Neural crest cell (in vitro differentiated cells): ENCODE measurements around the gene CRB2. TPM values are rescaled to one million over a fixed set of nuclear protein-coding genes. Genes with fewer than 3 reads are reported as not detected.

ENCODE experiments used
- DNase-seq: peaks from one replicate; pipeline ENCODE4 v3.0.0; 2021; ENCODE audit warnings: low read depth, mixed read lengths, low spot score
- H3K27ac Mint-ChIP-seq: one replicate; pipeline ENCODE4 v1.8.0; 2021; ENCODE audit warnings: mild to moderate bottlenecking, mixed read lengths; ENCODE audit not compliant: unreplicated experiment
- H3K27me3 Mint-ChIP-seq: 2 replicates; pipeline ENCODE4 v1.8.0; 2021; ENCODE audit warnings: low read depth, mild to moderate bottlenecking, mixed read lengths
- H3K36me3 Mint-ChIP-seq: 2 replicates; pipeline ENCODE4 v1.8.0; 2021; ENCODE audit warnings: low read depth, mild to moderate bottlenecking, mixed read lengths
- H3K4me1 Mint-ChIP-seq: 2 replicates; pipeline ENCODE4 v1.8.0; 2021; ENCODE audit warnings: mixed read lengths
- H3K4me3 Mint-ChIP-seq: one replicate; pipeline ENCODE4 v1.8.0; 2021; ENCODE audit warnings: mild to moderate bottlenecking, mixed read lengths
- H3K9me3 Mint-ChIP-seq: 2 replicates; pipeline ENCODE4 v1.8.0; 2021; ENCODE audit warnings: mixed read lengths
- CTCF ChIP-seq: fragments of 200-600 bp; sonication (generic); conservative IDR thresholded peaks from 2 replicates; pipeline ENCODE4 v1.5.0; 2021; ENCODE audit warnings: antibody characterized with exemption, mild to moderate bottlenecking
- total RNA-seq: library from RNA; stranded (reverse); gene quantifications from 2 replicates; pipeline ENCODE4 v1.2.1, GENCODE V29; 2021

CRB2 gene
- total RNA-seq, 1 donor from 2014 or later = 80.5 TPM

- H3K36me3 Mint-ChIP-seq = no peaks in the 10 kb centered on the region
- no peaks in the 10 kb centered on the region for H3K9me3 Mint-ChIP-seq
- no peak overlapping the region for H3K27ac Mint-ChIP-seq
- no peak for DNase-seq
- TF ChIP-seq CTCF = no peak
- H3K4me1 Mint-ChIP-seq = peaks cover 20% of the 10 kb centered on the region
- H3K4me3 Mint-ChIP-seq = no peak overlapping the region
- no peaks in the 10 kb centered on the region for H3K27me3 Mint-ChIP-seq
Measured at GRCh38 chr9:123314617-123315016, 41.4 kb upstream of the CRB2 start.

GRCh38 chr9:123315635-123316034 is 40.4 kb upstream of the CRB2 start:
- no peaks in the 10 kb centered on the region for H3K36me3 Mint-ChIP-seq
- no peak for TF ChIP-seq CTCF
- H3K4me1 Mint-ChIP-seq = peaks cover 19% of the 10 kb centered on the region
- DNase-seq = no peak
- H3K27ac Mint-ChIP-seq = no peak overlapping the region
- H3K27me3 Mint-ChIP-seq = no peaks in the 10 kb centered on the region
- no peak overlapping the region for H3K4me3 Mint-ChIP-seq
- no peaks in the 10 kb centered on the region for H3K9me3 Mint-ChIP-seq

GRCh38 chr9:123316053-123316718 is 39.8 kb upstream of the CRB2 start:
- Mint-ChIP-seq H3K27me3 (no peaks in the 10 kb centered on the region), H3K4me3 (no peak overlapping the region)

GRCh38 chr9:123318202-123318601 is 37.8 kb upstream of the CRB2 start:
- Mint-ChIP-seq H3K4me1 (peaks cover 8% of the 10 kb centered on the region), H3K27me3 (no peaks in the 10 kb centered on the region), H3K27ac (no peak overlapping the region), H3K9me3 (no peaks in the 10 kb centered on the region), H3K36me3 (no peaks in the 10 kb centered on the region), H3K4me3 (no peak overlapping the region)
- no peak for DNase-seq
- no peak for TF ChIP-seq CTCF

More at GRCh38 chr9:123316053-123316718, 39.8 kb upstream of the CRB2 start:
- H3K4me1 Mint-ChIP-seq = peaks cover 14% of the 10 kb centered on the region
- no peaks in the 10 kb centered on the region for H3K36me3 Mint-ChIP-seq
- DNase-seq = no peak
- H3K27ac Mint-ChIP-seq = no peak overlapping the region
- TF ChIP-seq CTCF = no peak
- no peaks in the 10 kb centered on the region for H3K9me3 Mint-ChIP-seq

GRCh38 chr9:123318961-123319421 is 37.0 kb upstream of the CRB2 start:
- H3K4me1 Mint-ChIP-seq = peaks cover 10% of the 10 kb centered on the region
- H3K36me3 Mint-ChIP-seq = no peaks in the 10 kb centered on the region
- no peak for DNase-seq
- no peaks in the 10 kb centered on the region for H3K27me3 Mint-ChIP-seq
- H3K27ac Mint-ChIP-seq = no peak overlapping the region
- TF ChIP-seq CTCF = no peak
- H3K4me3 Mint-ChIP-seq = no peak overlapping the region
- H3K9me3 Mint-ChIP-seq = no peaks in the 10 kb centered on the region
